ENCODE results near the gene COX15. TPM values are rescaled to one million over a fixed set of nuclear protein-coding genes. Genes with fewer than 3 reads are reported as not detected.

Gene COX15
- total RNA-seq, 1 experiment from 2014 or later: 31.4 TPM

DNA sequence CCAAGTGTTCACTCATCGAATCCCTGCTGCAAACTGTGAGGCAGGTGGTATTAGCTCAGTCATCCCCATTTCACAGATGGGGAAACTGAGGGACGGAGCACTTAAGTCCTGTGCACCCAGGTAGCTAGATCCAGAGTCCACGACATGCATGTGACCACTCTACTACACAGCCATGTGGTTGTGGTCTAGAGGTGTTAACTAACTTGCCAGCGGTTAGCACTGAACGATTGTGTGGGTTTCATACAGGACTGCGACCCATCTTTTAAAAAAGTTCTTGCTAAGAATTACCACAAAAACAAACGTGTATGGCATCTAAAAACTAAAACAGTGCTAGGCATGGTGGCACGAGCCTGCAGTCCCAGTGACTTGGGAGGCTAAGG lies 34.4 kb upstream of the COX15 start:
- POLR2A ChIA-PET (ENCODE audit: unreplicated experiment): interaction anchor here (0.6 kb wide), 1 partner anchor 146 kb away, joined by 3 read pairs; the partner anchor contains the start of gene SLC25A28
- no peak overlapping the region for H2AFZ ChIP-seq
- no peaks in the 10 kb centered on the region for H4K20me1 ChIP-seq (ENCODE audit: insufficient read depth)
- no peaks in the 10 kb centered on the region for H3K27me3 ChIP-seq (ENCODE audit: insufficient read depth, low read depth)
- CTCF ChIA-PET: no interaction called here
- H3K4me3 ChIP-seq: no peak overlapping the region
- intact Hi-C loops (cut with micrococcal nuclease; ENCODE audit: unreplicated experiment): no loop called here
- no peaks in the 10 kb centered on the region for H3K9me3 ChIP-seq (ENCODE audit: insufficient read depth, low read depth)
- H3K36me3 ChIP-seq (ENCODE audit: low read depth): no peaks in the 10 kb centered on the region
- H3K4me1 ChIP-seq (replicated peaks; ENCODE audit: insufficient read depth): no peaks in the 10 kb centered on the region
- no peak overlapping the region for H3K4me2 ChIP-seq
- H3F3A ChIP-seq (ENCODE audit: insufficient read depth, low read depth): no peaks in the 10 kb centered on the region
- BruUV-seq (replicated peaks): no TSS peak
- TF ChIP-seq, protein P1, sequence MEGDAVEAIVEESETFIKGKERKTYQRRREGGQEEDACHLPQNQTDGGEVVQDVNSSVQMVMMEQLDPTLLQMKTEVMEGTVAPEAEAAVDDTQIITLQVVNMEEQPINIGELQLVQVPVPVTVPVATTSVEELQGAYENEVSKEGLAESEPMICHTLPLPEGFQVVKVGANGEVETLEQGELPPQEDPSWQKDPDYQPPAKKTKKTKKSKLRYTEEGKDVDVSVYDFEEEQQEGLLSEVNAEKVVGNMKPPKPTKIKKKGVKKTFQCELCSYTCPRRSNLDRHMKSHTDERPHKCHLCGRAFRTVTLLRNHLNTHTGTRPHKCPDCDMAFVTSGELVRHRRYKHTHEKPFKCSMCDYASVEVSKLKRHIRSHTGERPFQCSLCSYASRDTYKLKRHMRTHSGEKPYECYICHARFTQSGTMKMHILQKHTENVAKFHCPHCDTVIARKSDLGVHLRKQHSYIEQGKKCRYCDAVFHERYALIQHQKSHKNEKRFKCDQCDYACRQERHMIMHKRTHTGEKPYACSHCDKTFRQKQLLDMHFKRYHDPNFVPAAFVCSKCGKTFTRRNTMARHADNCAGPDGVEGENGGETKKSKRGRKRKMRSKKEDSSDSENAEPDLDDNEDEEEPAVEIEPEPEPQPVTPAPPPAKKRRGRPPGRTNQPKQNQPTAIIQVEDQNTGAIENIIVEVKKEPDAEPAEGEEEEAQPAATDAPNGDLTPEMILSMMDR (conservative IDR thresholded peaks at IDR 0.05): no peak
- TF ChIP-seq EZH2 (IDR thresholded peaks at IDR 0.05; ENCODE audit: low read depth): no peak
- DNase-seq: no peak
- H3K9me2 ChIP-seq (ENCODE audit: insufficient read depth): no peaks in the 10 kb centered on the region
- no peaks in the 10 kb centered on the region for H3K79me2 ChIP-seq (ENCODE audit: low read depth)
- H3K27ac ChIP-seq: no peak overlapping the region

DNA sequence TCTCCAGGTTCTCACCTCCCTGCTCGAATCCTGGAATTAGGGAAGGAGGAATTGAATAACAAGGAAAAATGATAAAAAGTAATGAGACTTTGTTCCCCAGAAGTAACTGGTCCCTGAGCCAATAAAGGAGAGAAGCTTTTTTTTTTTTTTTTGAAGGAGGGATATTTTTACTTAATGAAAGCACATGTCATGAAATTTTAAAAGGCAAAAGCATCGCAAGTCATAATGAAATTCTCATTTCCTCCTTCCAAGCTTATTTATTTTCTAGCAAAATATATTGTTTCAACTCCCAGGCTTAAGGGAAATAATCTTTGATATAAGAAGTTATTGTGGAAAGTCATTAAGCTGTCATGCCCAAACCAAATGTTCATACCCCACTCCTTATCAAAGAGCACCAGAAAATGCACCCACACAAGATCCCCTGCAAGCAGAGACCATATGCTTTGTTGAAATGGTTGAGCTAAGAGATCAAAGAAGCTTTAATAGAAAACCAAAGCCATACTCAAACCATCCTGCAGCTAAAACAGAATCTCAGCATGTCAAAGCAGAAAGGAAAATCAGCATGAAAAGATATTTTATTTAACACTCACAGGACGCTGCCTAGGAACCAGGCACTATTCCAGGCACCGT lies 33.9 kb upstream of the COX15 start:
- no peaks in the 10 kb centered on the region for H3K4me1 ChIP-seq (replicated peaks; ENCODE audit: insufficient read depth)
- H3K27me3 ChIP-seq (ENCODE audit: insufficient read depth, low read depth): no peaks in the 10 kb centered on the region
- no peak for DNase-seq
- H2AFZ ChIP-seq: no peak overlapping the region
- ChIA-PET POLR2A (ENCODE audit: unreplicated experiment) (interaction anchor here (0.6 kb wide), 1 partner anchor 145 kb away, joined by 3 read pairs; the partner anchor contains the start of gene SLC25A28), CTCF (no interaction called here)
- no peak overlapping the region for H3K4me2 ChIP-seq
- no peaks in the 10 kb centered on the region for H3K36me3 ChIP-seq (ENCODE audit: low read depth)
- no TSS peak for BruUV-seq (replicated peaks)
- no peaks in the 10 kb centered on the region for H4K20me1 ChIP-seq (ENCODE audit: insufficient read depth)
- H3K4me3 ChIP-seq: no peak overlapping the region
- no peaks in the 10 kb centered on the region for H3F3A ChIP-seq (ENCODE audit: insufficient read depth, low read depth)
- no peaks in the 10 kb centered on the region for H3K9me3 ChIP-seq (ENCODE audit: insufficient read depth, low read depth)
- intact Hi-C loops (cut with micrococcal nuclease; ENCODE audit: unreplicated experiment): no loop called here
- no peaks in the 10 kb centered on the region for H3K79me2 ChIP-seq (ENCODE audit: low read depth)
- TF ChIP-seq, protein P1 (conservative IDR thresholded peaks at IDR 0.05): no peak
- no peak for TF ChIP-seq EZH2 (IDR thresholded peaks at IDR 0.05; ENCODE audit: low read depth)
- no peak overlapping the region for H3K27ac ChIP-seq
- no peaks in the 10 kb centered on the region for H3K9me2 ChIP-seq (ENCODE audit: insufficient read depth)

DNA sequence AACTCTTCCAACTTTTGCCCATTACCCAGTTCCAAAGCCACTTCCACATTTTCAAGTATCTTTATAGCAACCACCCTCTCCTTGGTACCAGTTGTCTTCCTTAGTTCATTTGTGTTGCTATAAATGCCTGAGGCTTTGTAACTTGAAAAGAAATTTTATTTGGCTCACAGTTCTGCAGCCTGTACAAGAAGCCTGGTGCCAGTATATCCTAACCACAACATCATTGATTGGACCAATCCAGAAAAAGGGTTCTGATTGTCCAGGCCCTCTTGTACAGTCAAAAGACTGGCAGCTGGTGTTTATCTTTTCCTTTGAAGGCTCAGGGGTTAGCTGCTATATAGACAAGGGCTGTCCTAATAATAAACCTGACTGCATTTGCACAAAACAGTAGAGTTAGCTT lies 29.4 kb upstream of the COX15 start:
- ChIA-PET POLR2A (ENCODE audit: unreplicated experiment) (no interaction called here), CTCF (no interaction called here)
- no peak overlapping the region for H3K27ac ChIP-seq
- H3F3A ChIP-seq (ENCODE audit: insufficient read depth, low read depth): no peaks in the 10 kb centered on the region
- intact Hi-C loops (cut with micrococcal nuclease; ENCODE audit: unreplicated experiment): no loop called here
- BruUV-seq (replicated peaks): no TSS peak
- no peak overlapping the region for H2AFZ ChIP-seq
- DNase-seq: no peak
- no peaks in the 10 kb centered on the region for H3K9me3 ChIP-seq (ENCODE audit: insufficient read depth, low read depth)
- no peaks in the 10 kb centered on the region for H3K9me2 ChIP-seq (ENCODE audit: insufficient read depth)
- no peaks in the 10 kb centered on the region for H4K20me1 ChIP-seq (ENCODE audit: insufficient read depth)
- no peaks in the 10 kb centered on the region for H3K79me2 ChIP-seq (ENCODE audit: low read depth)
- no peak overlapping the region for H3K4me3 ChIP-seq
- H3K27me3 ChIP-seq (ENCODE audit: insufficient read depth, low read depth): no peaks in the 10 kb centered on the region
- TF ChIP-seq, protein P1 (conservative IDR thresholded peaks at IDR 0.05): no peak
- no peak for TF ChIP-seq EZH2 (IDR thresholded peaks at IDR 0.05; ENCODE audit: low read depth)
- H3K4me2 ChIP-seq: no peak overlapping the region
- H3K36me3 ChIP-seq (ENCODE audit: low read depth): no peaks in the 10 kb centered on the region
- H3K4me1 ChIP-seq (replicated peaks; ENCODE audit: insufficient read depth): no peaks in the 10 kb centered on the region
